Retina (tissue), 1 donor: ENCODE data around the gene GATD1.

Source experiments
- DNase-seq: peaks from one replicate; pipeline ENCODE4 v3.0.0-alpha.2; 2016

The GATD1 gene, protein sequence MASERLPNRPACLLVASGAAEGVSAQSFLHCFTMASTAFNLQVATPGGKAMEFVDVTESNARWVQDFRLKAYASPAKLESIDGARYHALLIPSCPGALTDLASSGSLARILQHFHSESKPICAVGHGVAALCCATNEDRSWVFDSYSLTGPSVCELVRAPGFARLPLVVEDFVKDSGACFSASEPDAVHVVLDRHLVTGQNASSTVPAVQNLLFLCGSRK

DNA sequence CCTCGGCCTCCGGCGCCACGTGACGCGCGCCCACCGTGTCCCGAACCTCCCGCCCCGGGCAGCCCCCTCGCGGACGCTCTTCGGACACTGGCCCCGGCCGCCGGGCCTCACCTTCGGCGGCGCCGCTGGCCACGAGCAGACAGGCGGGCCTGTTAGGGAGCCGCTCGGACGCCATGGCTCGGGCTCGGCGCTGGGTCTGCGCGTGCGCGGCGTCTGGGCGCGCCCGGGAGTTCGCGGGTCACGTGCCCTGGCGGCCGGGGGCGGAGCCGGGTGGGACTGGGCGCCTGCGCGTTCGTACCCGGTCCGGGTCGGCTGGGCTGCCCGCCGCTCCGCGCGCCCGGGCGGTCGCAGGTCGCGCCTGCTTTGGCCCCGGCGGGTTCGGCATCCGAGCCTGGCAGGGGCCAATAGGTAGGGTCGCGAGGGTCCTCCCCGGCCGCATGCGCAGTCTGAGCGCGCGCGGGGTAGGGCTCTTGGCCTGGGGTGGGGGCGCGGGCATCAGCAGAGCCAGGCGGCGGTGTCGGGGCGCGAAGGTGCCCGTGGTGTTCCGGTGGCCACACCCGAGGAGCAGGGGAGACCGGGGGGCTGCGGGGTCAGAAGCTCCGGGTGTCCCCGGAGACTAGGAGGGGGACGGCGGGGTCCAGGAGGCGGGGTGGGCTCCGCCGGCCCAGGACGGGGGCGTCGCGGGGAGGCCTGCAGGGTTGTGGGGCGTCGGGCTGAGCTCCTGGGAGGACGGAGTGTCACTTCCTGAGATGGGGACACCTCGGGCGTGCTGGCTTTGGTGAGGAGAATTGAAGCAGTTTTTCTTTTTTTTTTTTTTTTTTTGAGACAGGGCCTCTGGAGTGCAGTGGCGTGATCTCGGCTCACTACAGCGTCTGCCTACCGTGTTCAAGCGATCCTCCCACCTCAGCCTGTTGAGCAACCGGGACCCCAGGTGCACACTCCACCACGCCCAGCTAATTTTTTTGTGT lies at the start of gene GATD1:
GATD1 (minus strand) TSS at position 200 of the 968 bp plus-strand sequence; CDS start at position 175, 25 bp downstream.
- DNase-seq, result peak; percentile 86

DNA sequence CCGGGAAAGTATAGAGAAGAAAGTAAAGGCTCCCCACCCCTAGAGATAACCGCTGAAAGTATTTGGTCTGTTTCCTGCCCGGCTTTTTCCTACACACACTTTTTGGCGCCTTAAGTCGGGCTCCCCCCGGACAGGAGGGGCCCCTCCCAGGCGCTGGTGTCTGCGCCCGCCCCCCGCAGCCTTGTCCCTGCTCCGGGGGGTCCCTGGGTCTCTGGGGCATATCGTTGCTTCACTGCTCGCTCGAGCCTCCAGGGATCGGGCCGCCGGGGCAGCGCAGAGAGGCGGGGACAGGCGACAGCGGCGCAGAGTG lies 49.5 kb upstream of the GATD1 start:
- DNase-seq, result no peak

DNA sequence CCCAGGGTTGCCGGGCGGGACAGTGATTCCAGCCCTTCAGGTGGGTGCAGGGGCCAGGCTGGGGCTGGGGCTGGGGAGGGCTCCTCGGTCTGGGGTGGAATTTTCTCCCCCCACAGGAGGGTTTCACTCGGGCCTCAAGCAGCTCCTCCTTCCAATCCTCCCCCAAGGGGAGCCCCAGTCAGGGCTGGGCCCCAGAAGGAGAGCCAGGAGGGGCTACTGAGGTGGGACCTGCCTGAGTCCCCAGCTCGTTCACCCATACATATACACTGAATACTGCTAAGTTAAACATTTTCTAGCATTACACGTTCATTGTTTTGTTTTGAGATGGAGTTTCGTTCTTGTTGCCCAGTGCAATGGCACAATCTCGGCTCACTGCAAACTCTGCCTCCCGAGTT lies 48.9 kb upstream of the GATD1 start:
- peak; percentile 1 for DNase-seq

DNA sequence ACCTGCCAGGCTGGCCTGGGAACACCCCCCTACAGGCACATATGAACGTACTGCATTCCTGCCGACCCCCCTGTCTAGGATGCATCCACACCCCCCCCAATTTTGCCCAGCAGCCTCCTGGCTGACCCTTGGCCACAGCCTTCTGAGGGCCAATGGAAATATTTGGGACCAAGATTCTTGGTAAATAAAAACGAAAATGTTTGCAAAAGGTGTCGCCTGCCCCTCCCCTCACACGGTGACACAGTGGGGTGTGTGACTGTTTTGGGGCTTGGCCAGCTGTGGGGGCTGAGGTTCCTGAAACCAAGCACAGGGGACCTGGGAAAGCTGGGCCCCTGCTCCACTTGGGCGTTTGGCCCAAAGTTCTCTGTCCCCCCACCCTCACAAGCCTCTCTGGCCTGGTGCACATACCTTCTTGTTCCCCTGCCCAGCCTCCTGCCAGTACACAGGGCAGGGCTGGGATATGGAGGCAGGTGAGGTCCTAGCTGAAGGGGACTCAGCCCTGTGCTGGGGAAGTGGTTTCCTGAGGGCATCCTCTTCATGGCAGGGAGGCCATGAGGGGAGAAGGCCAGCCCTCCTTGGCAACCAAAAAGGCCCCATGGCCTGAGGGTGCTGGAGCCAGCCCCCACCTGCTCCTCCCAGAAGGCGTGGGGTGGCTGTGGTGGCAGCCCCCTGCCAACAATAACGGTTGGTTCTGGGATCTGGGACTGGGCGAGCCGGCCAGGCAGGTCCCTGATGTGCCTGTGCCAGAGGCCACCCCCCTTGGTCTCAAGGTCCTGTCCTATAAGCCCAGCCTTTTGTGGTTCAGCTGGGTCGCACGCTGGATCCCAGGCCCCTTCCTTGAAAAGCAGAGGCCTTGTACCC lies 48.3 kb upstream of the GATD1 start:
- DNase-seq, result no peak

DNA sequence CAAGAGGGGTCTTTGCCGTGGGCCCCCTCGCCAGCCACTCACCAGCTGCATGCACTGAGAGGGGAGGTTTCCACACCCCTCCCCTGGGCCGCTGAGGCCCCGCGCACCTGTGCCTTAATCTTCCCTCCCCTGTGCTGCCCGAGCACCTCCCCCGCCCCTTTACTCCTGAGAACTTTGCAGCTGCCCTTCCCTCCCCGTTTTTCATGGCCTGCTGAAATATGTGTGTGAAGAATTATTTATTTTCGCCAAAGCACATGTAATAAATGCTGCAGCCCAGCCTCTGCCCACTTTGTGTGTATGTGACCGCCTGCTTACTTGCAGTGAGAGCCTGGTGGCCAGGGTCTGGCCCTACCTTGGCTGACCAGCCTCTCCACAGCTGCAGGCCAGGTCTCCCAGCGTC lies 47.7 kb upstream of the GATD1 start:
- DNase-seq, result no peak

DNA sequence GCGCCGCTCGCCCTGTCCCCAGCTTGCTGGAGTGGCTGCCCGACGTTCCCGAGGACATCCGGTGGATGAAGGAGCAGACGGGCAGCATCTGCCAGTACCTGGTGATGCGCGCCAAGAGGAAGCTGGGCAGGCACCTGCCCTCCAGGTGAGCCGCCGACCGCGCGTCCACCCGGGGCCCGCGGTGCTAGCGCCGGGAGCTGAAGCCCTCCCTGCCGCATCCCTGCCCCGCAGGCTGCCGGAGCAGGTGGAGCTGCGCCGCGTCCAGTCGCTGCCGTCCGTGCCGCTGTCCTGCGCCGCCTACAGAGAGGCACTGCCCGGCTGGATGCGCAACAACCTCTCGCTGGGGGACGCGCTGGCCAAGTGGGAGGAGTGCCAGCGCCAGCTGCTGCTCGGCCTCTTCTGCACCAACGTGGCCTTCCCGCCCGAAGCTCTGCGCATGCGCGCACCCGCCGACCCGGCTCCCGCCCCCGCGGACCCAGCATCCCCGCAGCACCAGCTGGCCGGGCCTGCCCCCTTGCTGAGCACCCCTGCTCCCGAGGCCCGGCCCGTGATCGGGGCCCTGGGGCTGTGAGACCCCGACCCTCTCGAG lies 47.1 kb upstream of the GATD1 start:
- DNase-seq, result peak; percentile 59

DNA sequence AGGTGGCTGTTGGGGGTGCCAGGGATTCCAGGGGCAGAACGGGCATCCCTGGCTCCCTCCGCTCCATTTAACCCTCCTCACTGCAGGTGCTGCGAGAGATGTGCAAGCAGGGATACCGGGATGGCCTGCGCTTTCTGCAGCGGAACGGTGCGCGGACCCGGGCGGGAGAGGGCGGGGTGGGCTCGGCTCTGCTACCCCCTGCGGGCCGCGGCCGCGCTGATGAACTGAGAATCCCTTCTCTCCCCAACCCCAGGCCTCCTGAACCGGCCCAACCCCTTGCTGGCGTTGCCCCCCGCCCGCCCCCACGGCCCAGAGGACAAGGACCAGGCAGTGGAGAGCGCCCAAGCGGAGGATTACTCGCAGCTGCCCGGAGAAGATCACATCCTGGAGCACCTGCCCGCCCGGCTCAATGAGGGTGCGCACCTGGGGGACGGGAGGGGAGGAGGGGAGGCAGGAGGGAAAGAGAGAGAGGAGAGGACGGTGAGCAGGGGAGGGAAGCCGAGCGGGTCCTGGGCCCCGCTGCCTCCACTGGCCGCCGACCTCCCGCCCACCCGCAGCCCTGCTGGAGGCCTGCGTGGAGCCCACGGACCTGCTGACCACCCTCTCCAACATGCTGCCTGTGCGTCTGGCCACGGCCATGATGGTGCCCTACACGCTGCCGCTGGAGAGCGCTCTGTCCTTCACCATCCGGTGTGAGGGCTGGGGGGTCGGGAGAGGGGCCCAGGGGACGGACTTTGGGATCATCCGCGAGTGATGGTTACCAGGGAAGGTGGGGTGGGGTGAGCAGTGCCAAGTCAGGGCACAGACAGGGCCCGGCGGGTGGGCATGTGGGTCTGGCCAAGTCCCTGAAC lies 46.4 kb upstream of the GATD1 start:
- DNase-seq, result no peak

DNA sequence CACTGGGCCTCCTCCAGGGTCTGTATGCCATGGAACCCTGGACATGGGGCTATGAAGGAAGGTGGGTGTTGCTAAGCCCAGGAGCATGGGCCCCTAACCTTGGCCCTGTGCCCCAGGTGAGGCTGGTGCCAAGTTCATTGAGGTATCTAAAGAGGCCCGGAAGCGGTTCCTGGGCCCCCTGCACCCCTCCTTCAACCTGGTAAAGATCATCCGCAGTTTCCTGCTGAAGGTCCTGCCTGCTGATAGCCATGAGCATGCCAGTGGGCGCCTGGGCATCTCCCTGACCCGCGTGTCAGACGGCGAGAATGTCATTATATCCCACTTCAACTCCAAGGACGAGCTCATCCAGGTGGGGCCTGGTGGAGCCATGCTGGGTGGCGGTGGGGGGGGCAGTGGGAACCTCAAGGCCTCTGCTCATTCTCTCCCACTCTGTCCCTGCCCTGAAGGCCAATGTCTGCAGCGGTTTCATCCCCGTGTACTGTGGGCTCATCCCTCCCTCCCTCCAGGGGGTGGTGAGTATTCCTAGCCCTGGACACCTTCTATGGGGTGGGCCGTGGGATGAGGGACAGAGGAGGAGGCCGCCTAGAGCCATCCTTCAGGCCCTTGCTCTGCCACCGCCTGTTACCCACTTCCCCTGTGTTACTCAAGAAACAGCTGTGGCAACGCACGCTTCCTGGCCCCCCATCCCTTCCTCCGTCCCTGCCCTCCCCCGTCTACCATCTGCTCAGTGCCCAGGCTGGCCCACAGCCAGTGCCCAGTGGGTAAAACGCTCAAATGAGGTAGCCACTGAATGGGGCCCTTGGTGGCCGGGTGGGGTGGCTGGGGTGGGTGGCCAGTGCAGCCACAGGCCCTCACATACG lies 44.5 kb upstream of the GATD1 start:
- no peak for DNase-seq

DNA sequence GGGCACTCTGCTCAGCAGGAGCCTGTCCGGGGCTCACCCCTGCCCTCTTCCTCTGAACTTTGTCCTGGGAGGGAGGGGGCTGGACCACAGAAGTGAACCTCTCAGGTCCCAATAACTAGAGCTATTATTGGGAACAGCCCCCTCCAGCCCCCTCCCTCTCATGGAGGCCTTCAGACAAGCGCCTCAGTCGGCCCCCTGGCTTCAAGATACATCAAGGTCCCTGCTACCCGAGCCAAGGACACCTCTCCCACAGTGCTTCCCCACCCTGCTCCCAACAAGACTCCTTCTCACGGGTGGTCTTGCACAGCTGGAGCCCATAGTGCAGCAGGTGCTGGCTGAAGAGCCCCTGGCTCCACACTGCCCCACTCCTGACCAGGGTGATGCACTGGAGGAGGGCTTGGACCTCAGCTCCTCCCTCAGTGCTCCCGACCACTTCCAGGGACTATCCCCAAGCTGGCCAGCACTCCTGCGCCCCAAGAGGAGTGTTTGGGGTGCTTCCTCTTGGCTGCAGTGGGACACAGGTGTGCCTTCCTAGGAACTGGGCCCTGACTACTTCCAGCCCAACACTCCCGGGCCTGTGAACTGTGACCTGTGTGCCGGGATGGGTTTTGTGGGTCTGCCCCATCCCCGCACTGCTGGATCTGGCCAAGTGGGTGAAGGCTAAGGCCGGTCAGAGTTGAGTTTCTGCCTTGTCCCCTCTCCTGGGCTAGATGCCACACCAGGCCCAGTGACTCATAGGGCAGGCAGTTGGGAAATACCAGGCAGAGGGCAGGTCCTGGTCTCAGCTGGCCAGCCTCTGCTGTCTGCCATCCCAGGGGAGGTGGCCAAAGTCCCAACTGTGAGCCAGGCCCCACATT lies 43.6 kb upstream of the GATD1 start:
- DNase-seq, result no peak

DNA sequence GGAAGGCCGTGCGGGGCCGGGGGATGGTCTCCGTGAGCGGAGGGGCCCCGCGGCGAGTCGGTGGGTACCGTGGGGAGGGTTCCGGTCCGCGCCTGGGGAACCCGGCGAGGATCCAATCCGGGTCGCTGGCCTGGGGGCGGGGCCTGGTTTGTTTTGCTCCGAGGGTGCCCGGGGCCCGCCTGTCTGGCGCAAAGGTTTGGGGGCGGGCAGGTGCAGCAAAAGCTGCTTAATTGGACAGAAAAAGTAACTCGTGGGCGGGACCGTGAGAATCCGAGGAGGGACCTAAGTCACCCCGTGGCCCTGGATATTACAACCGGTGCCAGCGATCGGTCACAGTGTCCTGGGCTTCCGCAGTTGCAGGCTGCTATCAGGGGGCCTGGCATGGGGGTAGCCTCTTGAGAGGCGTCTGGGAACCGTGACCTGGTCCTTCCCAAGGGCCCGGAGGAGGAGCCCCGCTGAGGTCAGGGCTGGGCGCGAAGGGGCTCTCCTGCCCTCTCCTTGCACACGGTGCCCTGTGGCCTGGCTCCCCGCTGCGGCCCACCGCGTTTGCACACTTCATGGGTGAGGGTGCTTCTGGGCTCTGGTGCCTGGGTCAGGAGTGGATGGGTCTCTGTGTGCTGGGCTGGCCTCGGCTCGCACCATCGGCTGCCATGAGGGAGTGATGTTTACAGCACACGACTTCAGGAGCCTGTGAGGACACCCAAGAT lies 42.8 kb upstream of the GATD1 start:
- peak; percentile 57 for DNase-seq

DNA sequence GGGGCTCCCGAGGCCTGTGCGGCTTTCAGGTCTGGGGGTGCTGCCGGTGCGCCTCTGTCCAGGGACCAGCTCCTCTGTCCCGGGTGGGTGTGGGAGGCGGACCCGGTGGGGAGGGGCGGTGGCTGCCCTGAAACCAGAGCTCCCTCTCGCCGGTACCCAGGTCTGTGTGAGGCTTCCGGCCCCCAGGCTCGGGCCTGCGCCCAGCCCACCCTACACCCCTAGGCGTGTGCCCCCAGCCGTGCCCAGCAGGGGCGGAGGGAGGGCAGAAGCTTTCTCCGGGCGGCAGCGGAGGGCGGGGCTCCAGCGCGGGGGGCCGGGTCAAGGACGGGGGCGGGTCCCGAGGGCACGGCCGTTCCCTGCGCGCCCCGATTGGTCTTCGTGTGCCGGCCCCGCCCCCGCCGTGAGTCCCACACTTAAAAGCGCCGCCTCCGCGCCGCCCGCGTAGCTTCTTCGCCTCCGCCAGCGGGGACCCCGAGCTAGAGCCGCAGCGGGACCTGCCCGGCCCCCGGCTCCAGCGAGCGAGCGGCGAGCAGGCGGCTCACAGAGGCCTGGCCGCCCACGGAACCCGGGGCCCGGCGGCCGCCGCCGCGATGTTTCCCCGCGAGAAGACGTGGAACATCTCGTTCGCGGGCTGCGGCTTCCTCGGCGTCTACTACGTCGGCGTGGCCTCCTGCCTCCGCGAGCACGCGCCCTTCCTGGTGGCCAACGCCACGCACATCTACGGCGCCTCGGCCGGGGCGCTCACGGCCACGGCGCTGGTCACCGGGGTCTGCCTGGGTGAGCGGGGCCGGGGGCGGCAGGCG lies 42.0 kb upstream of the GATD1 start:
- DNase-seq, result peak; percentile 81

DNA sequence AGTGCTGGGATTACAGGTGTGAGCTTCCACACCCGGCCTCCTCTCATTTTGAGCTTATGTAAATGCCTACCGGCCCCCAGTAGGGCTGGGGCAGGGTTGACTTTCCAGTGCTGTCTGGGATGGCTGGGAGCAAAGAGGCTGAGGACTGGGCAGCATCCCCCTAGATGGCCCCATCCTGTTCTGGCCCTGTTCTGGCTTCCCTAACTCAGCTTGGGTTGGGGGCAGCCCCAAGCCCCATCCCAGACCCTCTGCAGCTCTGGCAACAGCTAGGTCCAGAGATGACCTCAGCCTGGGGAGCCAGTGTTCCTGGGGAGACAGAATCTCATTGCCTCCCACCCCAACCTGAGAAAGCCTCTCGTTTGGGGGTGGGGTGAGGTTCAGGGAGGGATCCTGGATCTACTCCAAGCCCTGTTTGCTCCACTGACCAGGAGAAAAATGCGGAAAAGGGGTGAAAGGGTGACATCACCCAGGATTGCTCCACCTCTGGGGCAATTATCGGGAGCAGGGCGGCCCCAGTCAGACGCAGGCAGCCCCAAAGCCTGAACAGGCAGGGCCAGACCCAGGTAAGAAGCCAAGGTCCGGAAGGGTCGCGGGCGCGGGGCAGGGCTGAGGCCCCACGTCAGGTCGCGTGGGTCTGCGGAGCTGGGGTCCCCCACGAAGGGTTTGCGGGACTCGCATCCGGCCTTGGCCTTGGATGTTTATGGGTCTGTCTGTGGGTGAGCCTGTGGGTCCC lies 41.3 kb upstream of the GATD1 start, which contains the start of gene PNPLA2:
PNPLA2 (plus strand) TSS at position 519 of the 733 bp plus-strand sequence. CDS start 805 bp downstream, outside the sequence.
- peak; percentile 69 for DNase-seq

DNA sequence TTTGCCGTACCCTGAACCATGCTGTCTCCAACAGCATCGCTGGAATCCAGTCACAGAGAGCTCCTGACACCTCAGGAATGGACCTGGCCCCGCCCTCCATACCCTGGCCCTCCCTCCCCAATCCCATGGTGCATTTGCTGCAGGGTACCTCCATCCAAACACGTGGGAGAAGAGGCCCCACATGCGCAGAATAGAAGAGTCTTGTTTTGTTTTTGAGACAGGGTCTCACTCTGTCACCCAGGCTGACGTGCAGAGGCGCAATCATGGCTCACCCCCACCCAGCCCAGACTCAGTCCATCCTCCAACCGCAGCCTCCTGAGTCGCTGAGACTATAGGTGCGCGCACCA lies 39.1 kb upstream of the GATD1 start:
- DNase-seq, result no peak

DNA sequence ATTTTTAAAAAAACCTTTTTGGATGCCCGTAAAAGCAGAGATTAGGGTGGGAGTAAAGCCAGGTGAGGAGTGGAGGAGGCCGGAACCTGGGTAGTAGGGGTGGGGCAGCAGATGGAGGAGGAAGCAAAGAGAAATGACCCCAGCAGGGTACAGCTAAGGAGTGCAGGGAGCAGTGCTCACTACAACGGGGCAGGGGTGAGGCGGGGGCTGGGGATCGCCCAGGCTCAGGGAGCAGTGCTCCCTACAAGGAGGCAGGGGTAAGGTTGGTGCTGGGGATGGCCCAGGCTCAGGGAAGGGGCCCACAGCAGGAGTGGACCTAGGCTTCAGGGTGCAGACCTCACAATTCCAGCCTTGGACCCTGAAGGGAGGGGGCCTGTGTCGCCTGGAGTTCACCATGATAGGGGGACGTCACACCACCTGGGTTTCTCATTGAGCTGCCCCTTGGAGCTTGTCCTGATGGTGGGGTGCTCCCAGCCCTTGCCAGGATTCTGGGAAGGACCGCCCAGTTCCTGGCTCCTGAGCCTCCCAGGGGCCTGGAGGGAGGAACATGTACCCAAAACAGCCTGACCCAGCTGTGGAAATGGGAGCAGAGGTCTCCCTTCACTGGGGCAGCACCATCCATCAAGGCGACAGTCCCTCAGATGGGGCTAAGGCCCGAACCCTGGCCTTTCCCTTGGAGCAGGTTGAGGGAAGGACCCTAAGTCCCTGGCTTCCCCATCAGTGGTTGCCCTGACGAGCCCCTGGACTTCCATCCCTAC lies 38.6 kb upstream of the GATD1 start:
- no peak for DNase-seq

DNA sequence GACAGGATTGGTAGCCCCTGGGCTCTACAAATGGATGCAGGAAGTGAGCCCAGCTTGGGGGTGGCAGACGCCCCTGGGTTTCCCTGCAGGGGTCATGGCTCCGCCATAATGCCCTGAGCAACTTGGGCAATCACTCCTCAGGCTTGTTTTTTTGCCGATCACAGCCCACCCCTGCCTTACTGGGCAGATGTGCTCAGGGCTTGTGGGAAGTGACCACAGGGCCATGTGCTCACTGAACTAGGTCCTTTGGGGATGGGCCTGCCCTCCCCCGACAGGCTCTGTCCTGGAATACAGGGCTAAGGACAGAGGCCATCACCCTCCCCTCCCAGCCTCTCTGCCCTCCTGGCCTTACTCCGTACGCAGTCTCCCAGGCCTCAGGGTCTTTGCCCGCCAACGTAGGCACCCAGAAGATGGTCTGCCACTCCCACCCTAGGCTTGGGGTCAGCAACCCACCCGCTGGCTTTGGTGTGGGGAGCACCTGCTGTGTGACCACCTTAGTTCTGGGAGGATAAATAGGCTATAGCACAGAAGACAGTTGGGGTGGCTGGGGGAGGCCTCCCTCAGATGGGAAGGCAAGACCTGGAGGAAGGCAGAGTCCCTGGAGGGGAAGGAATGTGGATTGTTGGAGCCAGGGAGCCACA lies 36.3 kb upstream of the GATD1 start:
- no peak for DNase-seq

DNA sequence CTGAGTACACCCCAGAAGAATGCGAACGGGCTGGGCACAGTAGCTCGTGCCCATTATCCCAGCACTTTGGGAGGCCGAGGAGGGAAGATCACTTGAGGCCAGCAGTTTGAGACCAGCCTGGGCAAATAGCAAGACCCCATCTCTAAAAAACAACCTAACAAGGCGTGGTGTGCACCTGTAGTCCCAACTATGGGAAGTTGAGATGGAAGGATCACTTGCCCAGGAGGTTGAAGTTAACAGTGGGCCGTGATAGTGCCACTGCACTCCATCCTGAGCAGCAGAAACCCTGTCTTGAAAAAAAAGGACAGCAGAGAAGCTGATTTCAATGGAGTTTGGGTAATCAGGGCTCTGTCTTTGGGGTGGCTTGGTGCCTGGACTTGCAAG lies 35.8 kb upstream of the GATD1 start:
- no peak for DNase-seq
